ENCODE results near the gene RBM42.

Gene RBM42

DNA sequence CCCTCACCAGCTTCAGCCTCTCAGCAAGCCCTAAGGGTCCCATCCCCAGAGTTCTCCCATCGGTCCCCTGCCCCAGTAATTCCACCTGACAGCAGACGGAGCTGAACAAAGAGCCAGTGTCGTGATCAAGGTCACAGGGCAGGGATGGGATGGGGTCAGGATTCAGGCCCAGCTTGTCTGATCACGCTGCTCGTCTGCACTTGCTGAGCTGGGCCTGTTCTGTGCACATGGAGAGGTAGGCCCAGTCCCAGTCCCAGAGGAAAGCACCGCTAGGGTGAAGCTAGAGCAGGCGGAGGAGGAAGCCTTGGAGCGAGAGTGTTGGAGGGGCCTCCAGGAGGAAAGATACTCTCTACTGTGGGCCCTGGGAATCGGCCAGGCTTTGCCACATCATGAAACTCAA, 7.1 kb upstream of the RBM42 start:
- no peak for DNase-seq (ENCODE audit: low spot score)

DNA sequence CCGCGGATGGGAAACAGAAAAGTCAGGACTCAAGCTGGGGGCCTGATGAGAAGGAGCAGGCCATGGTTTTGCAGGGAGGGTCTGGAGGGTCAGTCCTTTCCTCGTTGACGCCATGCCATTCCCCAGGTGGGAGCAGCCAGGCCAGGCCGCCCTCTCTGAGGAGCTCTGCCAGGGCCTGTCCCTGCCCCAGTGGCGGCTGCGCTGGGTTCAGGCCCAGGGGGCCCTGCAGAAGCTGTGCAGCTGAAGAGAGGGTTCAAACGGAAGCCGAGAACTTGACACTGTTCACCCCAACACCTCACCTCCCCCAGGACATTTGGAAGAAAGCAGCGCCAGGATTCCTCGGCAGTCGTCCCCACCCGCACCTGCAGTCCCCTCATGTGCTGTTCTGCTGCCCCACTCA, 6.1 kb upstream of the RBM42 start:
- no peak for DNase-seq (ENCODE audit: low spot score)

DNA sequence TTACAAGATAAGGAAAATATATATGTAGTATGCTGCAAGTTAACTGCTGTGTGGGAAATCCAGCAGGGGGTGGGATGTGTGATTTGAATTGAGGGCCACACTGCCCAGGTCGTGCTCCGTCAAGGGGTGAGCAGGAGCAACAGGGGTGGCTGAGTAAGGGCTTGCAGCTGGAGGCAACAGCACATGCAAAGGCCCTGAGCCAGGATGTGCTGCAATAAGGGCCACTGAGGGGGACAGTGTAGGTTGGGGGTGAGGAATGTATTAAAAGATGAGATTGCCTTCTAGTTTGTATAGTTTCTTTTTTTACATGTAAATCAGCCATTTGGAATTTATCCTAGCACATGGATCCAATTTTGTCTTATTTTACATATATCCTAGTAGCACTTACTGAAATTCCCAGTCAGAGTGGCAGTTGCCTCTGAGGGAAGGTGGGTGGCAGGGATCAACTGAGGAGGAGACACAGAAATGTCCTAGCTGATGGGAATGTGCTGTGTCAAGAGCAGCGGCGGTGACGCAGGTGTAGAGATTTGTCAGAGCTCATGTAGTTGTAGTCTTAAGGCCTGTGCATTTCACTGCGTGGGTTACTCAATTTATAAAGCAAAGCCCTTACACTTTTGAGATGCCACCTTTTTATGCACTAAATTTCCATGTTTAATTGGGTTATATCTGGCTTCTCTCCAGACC, 5.4 kb upstream of the RBM42 start:
- DNase-seq (ENCODE audit: low spot score), result no peak

DNA sequence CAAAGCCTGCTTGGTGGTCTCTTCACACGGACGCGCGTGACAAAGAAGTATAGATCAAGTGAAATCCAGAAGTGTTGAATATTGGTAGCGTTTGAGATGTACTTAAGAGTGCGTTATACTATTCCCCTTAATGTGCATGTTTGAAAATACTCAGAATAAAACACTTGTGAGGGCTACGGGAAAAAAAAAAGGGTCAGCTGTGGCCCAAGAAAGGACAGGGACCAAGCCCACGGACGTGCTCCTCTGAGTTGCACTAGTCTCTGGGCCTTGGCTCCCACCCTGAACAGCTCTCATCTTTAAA, 622 bp upstream of the RBM42 start:
- DNase-seq (ENCODE audit: low spot score), result no peak

DNA sequence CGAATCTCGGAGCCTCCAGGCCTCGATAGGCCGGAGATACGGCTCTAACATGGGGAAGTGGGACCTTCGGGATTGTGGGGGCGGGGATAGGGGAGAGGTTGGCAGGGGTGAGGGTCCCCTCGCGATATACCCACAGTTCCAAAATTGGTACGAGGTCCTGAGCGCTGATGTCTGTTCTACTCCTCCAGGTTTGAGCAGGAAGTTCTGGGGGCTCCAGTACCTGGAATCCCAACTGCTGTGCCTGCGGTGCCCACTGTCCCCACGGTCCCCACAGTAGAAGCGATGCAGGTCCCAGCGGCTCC, 447 bp downstream of the RBM42 start:
- DNase-seq (ENCODE audit: low spot score), result no peak

DNA sequence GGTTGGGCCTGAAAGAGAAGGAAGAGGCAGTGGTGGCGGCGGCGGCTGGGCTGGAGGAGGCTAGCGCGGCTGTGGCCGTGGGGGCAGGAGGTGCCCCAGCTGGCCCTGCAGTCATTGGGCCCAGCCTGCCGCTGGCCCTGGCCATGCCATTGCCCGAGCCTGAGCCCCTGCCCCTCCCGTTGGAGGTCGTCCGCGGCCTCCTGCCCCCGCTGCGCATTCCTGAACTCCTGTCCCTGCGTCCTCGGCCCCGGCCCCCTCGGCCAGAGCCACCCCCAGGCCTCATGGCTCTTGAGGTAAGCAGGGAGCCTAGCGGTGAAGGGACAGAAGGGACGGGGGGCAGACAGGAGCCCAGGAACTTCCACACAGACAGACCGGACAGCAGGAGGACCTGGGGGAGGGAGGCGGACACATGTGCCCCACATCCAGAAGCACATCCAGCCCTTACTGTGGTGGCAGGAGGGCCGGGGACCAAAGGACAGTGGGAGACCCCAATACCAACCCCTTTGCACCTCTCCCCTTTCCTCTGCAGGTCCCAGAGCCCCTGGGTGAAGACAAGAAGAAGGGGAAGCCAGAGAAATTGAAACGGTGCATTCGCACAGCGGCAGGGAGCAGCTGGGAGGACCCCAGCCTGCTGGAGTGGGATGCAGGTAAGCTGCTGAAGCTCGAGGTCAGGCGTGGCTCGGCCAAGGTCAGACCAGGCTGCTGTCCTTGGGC, 5.0 kb downstream of the RBM42 start:
- no peak for DNase-seq (ENCODE audit: low spot score)

DNA sequence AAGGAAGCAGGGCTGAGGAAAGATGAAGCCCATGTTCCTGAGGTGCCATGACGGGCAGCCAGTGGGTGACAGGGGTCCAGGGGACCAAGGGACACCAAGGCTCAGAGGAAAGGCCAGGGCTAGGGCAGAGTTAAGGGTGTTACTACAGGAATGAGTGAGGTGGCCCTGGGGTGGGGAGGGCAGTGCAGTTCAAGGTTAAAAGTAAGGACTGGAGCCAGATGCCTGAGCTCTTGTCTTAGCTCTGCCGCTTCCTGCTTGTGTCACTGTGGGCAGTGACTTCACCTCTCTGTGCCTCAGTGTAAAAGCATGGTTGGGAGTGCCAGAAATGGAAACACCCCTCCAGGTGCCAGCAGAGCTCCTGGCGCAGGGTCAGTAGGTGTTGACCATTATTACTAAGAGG, 7.8 kb downstream of the RBM42 start:
- no peak for DNase-seq (ENCODE audit: low spot score)

DNA sequence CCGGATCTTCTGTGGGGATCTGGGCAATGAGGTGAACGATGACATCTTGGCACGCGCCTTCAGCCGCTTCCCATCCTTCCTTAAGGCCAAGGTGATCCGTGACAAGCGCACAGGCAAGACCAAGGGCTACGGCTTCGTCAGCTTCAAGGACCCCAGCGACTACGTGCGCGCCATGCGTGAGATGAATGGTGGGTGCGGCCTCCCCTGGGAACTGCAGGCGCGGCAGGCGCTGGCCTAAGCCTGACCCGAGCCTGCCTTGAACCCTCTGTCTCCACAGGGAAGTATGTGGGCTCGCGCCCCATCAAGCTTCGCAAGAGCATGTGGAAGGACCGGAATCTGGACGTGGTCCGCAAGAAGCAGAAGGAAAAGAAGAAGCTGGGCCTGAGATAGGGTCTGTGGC, 8.3 kb downstream of the RBM42 start:
- no peak for DNase-seq (ENCODE audit: low spot score)

DNA sequence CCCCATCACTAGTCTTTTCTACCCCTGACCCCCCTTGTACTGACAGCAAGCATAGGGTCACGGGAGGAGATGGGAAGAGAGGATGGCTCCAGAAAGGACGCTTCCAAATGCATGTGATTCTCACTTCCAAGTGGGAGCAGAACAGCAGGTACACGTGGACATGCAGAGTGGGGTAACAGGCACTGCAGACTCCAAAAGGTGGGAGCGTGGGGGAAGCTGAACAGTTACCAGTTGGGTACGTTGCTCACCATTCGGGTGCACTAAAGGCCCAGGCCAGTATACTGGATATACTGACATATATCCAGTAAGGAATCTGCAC, 10.4 kb downstream of the RBM42 start:
- no peak for DNase-seq (ENCODE audit: low spot score)

DNA sequence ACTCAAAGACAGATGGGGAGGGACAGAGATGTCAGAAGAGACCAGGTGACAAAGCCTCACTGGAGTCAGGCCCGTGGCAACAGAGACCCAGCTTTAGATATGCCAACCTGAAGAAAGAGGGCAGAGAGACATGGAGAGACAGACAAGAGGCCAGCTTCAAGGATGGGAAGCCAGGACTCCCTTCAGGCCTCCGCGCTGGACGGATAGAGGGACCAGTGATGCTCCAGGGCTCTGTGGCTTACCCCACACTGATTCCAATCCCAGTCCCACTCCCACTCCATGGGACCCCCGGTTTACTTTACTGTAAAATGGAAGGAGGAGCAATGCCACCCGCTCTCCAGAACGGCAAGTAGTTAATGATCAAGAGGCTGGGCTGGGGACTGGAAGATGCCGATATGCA, 11.0 kb downstream of the RBM42 start:
- DNase-seq (ENCODE audit: low spot score), result no peak

DNA sequence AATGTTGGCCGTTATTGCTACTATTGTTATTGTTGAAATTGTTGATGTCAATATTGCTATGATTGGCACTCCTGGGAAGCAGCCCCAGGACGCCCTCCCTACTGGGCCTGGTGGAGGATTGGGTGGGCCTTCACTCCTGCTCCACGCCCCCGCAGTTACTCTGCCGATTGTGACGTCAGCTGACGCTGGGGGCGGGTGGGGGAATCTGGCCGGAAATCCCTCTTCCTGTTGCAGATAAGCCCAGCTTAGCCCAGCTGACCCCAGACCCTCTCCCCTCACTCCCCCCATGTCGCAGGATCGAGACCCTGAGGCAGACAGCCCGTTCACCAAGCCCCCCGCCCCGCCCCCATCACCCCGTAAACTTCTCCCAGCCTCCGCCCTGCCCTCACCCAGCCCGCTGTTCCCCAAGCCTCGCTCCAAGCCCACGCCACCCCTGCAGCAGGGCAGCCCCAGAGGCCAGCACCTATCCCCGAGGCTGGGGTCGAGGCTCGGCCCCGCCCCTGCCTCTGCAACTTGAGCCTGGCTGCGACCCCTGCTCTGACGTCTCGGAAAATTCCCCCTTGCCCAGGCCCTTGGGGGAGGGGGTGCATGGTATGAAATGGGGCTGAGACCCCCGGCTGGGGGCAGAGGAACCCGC, 12.8 kb downstream of the RBM42 start, which contains the start of gene ETV2:
ETV2 (plus strand) TSS at position 231 of the 637 bp plus-strand sequence. CDS start 716 bp downstream, outside the sequence.
- peak; percentile 74 for DNase-seq (ENCODE audit: low spot score)

DNA sequence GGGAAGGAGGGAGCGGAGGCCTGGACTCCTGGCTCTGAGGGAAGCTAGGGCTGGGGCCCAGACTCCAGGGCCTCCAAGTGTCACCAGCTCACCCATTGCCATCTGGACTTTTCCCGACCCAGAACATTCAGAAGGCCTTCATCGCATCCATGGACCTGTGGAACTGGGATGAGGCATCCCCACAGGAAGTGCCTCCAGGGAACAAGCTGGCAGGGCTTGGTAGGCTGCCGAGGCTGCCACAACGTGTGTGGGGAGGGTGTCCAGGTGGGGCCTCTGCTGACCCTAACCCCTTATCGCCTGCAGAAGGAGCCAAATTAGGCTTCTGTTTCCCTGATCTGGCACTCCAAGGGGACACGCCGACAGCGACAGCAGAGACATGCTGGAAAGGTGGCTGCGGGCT, 13.5 kb downstream of the RBM42 start:
- DNase-seq (ENCODE audit: low spot score), result no peak

DNA sequence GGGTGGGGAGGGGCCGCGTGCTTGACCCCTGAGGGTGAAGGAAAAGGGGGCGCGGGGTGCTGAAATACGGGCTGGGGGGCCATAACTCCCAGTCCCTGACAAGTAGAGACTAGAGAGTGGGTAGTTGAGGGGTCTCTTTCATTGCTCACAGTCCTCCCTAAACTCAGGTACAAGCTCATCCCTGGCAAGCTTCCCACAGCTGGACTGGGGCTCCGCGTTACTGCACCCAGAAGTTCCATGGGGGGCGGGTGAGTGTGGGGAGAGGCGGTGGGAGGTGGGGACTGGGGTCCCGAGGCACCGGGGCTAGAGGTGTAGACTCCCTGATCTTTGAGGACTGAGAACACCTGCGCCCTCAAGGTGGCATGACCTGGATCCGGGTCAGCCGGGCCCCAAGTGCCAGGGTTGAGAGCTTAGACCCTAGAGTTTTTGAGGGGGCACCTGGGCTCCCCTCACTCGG, 14.0 kb downstream of the RBM42 start:
- no peak for DNase-seq (ENCODE audit: low spot score)

DNA sequence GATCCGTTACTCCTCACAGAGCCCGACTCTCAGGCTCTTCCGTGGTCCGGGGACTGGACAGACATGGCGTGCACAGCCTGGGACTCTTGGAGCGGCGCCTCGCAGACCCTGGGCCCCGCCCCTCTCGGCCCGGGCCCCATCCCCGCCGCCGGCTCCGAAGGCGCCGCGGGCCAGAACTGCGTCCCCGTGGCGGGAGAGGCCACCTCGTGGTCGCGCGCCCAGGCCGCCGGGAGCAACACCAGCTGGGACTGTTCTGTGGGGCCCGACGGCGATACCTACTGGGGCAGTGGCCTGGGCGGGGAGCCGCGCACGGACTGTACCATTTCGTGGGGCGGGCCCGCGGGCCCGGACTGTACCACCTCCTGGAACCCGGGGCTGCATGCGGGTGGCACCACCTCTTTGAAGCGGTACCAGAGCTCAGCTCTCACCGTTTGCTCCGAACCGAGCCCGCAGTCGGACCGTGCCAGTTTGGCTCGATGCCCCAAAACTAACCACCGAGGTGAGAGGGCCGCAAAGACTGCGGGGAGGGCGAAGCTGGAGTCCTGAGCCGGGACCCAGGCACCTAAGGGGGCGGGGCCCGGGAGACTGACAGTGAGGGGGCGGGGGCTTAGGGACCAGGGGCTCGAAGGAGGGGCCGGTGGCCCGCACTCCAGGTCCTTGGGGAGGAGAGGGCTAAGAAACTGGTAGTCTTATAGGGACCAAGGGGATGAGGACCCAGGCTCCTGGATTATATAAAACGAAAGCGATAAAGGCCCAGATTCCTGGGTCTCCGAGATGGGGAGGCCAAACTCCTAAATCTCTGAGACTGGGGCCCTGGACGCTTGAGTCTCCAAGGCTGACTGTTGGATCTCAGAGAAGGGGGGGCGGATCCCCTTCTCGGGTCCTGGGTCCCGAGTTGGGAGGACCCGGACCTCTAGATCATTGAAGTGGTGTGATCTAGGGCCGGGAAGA, 14.7 kb downstream of the RBM42 start:
- DNase-seq (ENCODE audit: low spot score), result peak; percentile 83

DNA sequence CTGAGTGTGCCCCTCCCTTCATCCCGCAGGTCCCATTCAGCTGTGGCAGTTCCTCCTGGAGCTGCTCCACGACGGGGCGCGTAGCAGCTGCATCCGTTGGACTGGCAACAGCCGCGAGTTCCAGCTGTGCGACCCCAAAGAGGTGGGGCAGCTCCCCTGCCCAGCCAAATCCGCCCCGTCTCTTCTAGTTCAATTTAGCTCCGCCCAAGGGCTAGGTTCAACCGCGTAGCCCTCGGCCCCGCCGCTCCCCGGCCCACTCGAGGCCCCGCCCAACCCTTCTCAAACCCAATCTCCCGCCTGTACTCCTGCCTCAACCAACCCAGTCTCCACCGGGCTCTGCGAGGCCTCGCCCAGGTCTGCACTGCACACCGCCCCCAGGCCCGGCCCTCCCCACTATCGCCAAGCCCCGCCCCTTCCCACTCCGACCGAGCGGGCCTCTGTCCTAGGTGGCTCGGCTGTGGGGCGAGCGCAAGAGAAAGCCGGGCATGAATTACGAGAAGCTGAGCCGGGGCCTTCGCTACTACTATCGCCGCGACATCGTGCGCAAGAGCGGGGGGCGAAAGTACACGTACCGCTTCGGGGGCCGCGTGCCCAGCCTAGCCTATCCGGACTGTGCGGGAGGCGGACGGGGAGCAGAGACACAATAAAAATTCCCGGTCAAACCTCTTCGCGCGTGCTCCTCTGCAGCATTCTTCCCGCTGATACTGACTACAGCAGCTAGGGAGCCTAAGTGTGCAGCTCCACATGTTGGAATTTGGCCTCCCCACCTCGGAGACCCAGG, 15.6 kb downstream of the RBM42 start:
- DNase-seq (ENCODE audit: low spot score), result peak; percentile 89

DNA sequence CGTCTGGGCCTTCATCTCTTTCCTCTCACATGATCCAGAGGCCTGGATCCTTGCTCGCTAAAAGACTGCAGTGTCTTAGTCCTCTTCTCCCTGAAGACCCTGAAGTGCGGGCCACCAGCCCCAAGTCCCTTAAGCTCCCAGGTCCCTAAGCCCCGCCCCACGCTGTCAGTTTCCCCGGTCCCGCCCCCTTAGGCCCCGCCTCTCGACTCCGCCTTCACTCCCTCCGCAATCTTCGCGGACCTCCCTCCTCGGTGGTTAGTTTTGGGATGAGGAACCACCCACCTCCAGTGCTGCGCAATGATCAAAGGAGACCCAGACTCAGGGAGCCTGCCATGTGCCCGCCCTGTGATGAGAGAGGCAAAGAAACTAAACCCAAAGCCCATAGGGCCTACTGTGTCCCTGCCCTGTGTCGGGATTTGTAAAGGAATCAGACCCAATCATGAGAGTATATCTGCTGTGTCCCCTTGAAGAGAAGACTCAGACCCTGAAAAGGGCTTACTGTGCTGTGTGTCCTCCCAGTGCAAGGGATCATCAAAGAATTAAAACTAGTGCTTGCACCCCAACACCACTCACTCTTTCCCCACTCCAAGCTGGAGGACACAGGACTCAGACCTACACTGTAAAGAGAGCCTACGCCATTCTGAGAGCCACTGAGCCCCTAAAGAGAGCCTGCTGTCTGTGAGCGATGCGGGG, 16.3 kb downstream of the RBM42 start:
- DNase-seq (ENCODE audit: low spot score), result peak; percentile 75

DNA sequence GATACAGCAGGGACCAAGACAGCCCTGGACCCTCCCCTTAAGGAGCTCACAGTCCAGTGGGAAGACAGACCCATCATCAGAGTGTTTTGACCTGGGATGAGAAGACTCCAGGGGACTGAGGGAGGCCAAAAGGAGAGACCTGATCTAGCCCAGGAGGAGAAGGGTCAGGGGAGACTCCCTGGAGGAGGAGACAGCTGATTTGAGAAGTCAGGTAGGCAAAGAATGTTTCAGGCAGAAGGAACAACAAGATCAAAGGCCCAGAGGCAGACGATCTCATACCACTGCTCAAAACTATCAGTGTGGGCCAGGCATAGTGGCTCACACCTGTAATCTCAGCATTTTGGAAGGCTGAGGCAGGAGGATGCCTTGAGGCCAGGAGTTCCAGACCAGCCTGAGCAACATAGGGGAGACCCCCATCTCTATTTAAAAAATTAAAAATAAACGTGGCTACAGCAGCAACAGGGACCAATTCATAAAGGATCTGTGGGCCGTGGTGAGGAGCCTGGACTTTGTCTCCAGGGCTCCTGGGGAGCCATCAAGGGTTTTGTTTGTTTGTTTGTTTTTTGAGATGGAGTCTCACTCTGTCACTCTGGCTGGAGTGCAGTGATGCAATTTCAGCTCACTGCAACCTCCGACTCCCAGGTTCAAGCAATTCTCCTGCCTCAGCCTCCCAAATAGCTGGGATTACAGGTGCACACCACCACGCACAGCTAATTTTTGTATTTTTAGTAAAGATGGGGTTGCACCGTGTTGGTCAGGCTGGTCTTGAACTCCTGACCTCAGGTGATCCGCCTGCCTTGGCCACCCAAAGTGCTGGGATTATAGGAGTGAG, 17.1 kb downstream of the RBM42 start:
- DNase-seq (ENCODE audit: low spot score), result no peak

DNA sequence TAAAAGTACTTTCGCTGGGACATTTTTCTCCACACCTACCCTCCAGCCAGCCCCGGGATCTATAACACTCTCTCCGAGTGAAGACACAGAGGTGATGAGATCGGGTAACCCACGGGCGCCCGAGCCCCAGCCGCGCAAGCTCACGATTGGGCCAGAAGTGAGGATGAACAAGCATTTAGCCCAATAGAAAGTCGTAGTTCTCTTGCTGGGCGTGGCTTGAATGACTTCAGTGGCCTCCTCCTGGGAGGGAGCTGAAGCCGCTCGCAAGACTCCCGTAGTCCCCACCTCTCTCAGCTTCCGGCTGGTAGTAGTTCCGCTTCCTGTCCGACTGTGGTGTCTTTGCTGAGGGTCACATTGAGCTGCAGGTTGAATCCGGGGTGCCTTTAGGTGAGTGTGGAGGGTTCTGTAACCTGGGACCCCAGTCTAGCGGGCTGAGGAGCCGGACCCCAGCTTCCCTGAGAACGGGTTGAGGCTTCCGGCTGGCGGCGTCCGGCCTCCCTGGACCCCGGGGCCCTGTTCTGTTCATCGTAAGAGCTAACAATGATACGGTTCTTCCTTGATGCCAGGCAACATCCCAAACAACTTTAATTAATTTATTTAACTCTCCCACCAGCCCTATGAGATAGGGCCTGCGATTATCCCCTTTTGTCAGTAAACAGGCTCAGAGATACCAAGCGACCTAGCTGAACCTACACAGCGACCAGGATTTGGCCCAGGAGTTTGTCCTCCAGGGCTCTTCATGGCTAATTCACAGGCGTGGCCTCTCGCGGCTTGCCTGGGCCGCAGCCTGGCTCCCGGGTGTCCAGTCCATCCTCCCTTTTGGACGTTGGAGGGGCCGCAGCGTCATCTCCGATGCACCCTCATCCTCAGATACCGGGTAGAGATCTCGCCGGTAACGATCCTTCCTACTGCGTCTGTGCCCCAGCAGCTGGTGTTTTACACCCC, 19.5 kb downstream of the RBM42 start, which contains the start of gene COX6B1:
COX6B1 (plus strand) TSS at position 307 of the 945 bp plus-strand sequence. CDS start 2,921 bp downstream, outside the sequence.
- DNase-seq (ENCODE audit: low spot score), result peak; percentile 97

DNA sequence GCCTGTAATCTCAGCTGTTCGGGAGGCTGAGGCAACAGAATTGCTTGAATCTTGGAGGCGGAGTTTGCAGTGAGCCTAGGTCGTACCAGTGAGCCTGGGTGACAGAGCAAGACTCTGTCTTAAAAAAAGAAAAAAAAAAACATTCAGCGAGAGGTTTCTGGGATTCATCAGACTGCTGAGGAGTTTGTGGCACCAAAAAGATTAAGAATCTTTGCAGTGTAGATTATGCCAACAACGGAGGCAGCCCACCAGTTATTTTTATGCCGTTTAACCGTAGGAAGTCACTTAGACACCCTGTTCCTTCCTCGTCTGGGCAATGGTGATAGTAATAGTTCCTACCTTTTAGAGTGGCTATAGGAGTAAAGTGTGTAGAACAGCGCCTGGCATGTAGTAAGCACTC, 21.7 kb downstream of the RBM42 start:
- DNase-seq (ENCODE audit: low spot score), result no peak

Data from iPS-NIHi11 (cell line).